Neural progenitor cell (in vitro differentiated cells): ENCODE results near the gene ZMIZ2. TPM values are rescaled to one million over a fixed set of nuclear protein-coding genes. Genes with fewer than 3 reads are reported as not detected.

Source experiments
- DNase-seq: peaks from one replicate; pipeline ENCODE4 v3.0.0-alpha.2; 2016; ENCODE audit warnings: low spot score
- H2AFZ ChIP-seq: fragments of 200-600 bp; sonication (generic); replicated peaks from 2 replicates; pipeline ENCODE4 v1.6.1; 2016; ENCODE audit warnings: antibody characterized with exemption
- H3F3A ChIP-seq: fragments of 200-600 bp; sonication (generic); 2 replicates; pipeline ENCODE4 v1.6.1; 2016; ENCODE audit warnings: antibody characterized with exemption, low read depth
- H3K27ac ChIP-seq: fragments of 200-600 bp; sonication (generic); 2 replicates; pipeline ENCODE4 v1.5.1; 2016; ENCODE audit warnings: mild to moderate bottlenecking
- H3K27me3 ChIP-seq: fragments of 200-600 bp; sonication (generic); 2 replicates; pipeline ENCODE4 v1.6.1; 2016; ENCODE audit warnings: mild to moderate bottlenecking, moderate library complexity
- H3K36me3 ChIP-seq: fragments of 200-600 bp; sonication (generic); 2 replicates; pipeline ENCODE4 v1.5.1; 2016
- H3K4me1 ChIP-seq: fragments of 200-600 bp; sonication (generic); 2 replicates; pipeline ENCODE4 v1.6.1; 2016; ENCODE audit warnings: mixed run types
- H3K4me2 ChIP-seq: fragments of 200-600 bp; sonication (generic); 2 replicates; pipeline ENCODE4 v1.6.1; 2016
- H3K4me3 ChIP-seq: fragments of 200-600 bp; sonication (generic); 2 replicates; pipeline ENCODE4 v1.5.1; 2016
- H3K79me2 ChIP-seq: fragments of 200-600 bp; sonication (generic); 2 replicates; pipeline ENCODE4 v1.6.1; 2016; ENCODE audit warnings: low read depth
- H3K9ac ChIP-seq: fragments of 200-600 bp; sonication (generic); 2 replicates; pipeline ENCODE4 v1.6.1; 2016
- H3K9me3 ChIP-seq: fragments of 200-600 bp; sonication (generic); 2 replicates; pipeline ENCODE4 v1.5.1; 2016; ENCODE audit warnings: low read depth
- H4K20me1 ChIP-seq: fragments of 200-600 bp; sonication (generic); 2 replicates; pipeline ENCODE4 v1.6.1; 2016; ENCODE audit warnings: low read depth
- H3K27ac Mint-ChIP-seq: 3 replicates; pipeline ENCODE4 v1.8.0; 2021; ENCODE audit warnings: mixed read lengths
- H3K27me3 Mint-ChIP-seq: 2 replicates; pipeline ENCODE4 v1.8.0; 2022; ENCODE audit warnings: low read depth, mild to moderate bottlenecking, inconsistent platforms, moderate library complexity, mixed read lengths; ENCODE audit not compliant: insufficient read depth
- H3K36me3 Mint-ChIP-seq: 3 replicates; pipeline ENCODE4 v1.8.0; 2021; ENCODE audit warnings: mixed read lengths
- H3K4me1 Mint-ChIP-seq: 3 replicates; pipeline ENCODE4 v1.8.0; 2021; ENCODE audit warnings: mixed read lengths
- H3K4me3 Mint-ChIP-seq: 3 replicates; pipeline ENCODE4 v1.8.0; 2021; ENCODE audit warnings: mild to moderate bottlenecking, moderate library complexity, mixed read lengths
- H3K9me3 Mint-ChIP-seq: 3 replicates; pipeline ENCODE4 v1.8.0; 2020; ENCODE audit warnings: mixed read lengths
- EZH2 ChIP-seq: fragments of 200-600 bp; sonication (generic); IDR thresholded peaks from 2 replicates; pipeline ENCODE4 v1.6.1; 2017; ENCODE audit warnings: antibody characterized with exemption, mild to moderate bottlenecking, moderate library complexity
- EZH2phosphoT487 ChIP-seq: fragments of 200-600 bp; sonication (generic); IDR thresholded peaks from 2 replicates; pipeline ENCODE4 v1.6.1; 2017; ENCODE audit warnings: antibody characterized with exemption
- total RNA-seq: library from RNA; depleted of rRNA; stranded (reverse); fragments of >200 nt; gene quantifications from 2 replicates; pipeline ENCODE4 v1.2.3, GENCODE V29; 2015; ENCODE audit warnings: low replicate concordance
- TF ChIP-seq, protein P1 (sequence below): fragments of 200-600 bp; sonication (generic); IDR thresholded peaks from 2 replicates; pipeline ENCODE4 v1.5.1; 2017; ENCODE audit warnings: antibody characterized with exemption, mild to moderate bottlenecking

The ZMIZ2 gene
- total RNA-seq, 1 donor from 2014 or later: 7.6 TPM

DNA sequence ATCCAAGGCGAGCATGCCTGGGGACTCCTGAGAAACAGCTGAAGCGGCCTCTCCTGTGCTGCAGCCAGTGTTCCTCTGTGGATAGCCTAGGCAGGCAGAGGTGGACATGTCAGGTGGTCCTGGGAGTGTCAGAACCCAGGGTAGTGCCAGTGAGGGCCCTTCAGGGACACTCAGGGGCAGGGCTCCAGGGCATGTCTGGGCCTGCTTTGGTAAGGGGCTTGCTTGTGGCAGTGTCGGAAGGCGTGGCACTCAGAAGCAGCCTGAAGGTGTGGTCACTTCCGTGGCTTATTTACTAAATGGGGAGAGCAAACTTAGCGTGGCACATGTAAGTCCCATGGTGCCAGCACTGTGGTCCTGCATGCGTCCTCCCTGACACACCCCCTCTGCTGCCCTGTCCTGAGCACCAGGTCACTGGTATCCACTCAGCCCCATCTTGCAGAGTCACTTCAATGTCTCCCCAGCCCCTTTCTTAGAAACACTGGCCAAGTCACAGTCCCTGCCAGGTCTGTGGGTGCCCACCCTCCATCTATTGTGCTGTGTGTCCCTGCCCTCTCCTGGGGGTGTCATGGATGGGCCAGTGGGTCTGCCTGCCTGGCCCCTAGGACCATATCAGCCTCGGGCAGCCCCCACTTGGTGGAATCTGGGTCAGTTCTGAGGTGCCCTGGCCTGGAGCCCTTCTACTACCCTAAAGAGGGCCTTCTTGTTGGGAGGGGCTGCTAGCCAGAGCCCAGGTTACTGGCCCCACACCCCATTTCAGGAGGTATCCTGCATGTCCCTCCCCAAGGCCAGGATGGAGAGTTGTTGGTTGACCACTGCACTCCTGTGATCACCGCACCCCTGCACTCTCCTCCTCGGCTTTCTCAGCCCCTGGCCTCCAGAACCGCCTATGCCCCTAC is 6.4 kb downstream of the ZMIZ2 start:
- Histone ChIP-seq H3K4me3 (no peak overlapping the region), H3F3A (no peaks in the 10 kb centered on the region), H3K4me2 (no peak overlapping the region), H3K9ac (peak overlapping the region; percentile 42), H3K36me3 (no peaks in the 10 kb centered on the region), H3K79me2 (peaks cover 51% of the 10 kb centered on the region), H3K4me1 (no peaks in the 10 kb centered on the region), H3K9me3 (no peaks in the 10 kb centered on the region), H3K27ac (no peak overlapping the region), H4K20me1 (peaks cover 31% of the 10 kb centered on the region), H2AFZ (no peak overlapping the region), H3K27me3 (no peaks in the 10 kb centered on the region)
- H3K9me3 Mint-ChIP-seq: no peaks in the 10 kb centered on the region
- TF ChIP-seq EZH2phosphoT487 (no peak), EZH2 (no peak)
- TF ChIP-seq, protein P1, sequence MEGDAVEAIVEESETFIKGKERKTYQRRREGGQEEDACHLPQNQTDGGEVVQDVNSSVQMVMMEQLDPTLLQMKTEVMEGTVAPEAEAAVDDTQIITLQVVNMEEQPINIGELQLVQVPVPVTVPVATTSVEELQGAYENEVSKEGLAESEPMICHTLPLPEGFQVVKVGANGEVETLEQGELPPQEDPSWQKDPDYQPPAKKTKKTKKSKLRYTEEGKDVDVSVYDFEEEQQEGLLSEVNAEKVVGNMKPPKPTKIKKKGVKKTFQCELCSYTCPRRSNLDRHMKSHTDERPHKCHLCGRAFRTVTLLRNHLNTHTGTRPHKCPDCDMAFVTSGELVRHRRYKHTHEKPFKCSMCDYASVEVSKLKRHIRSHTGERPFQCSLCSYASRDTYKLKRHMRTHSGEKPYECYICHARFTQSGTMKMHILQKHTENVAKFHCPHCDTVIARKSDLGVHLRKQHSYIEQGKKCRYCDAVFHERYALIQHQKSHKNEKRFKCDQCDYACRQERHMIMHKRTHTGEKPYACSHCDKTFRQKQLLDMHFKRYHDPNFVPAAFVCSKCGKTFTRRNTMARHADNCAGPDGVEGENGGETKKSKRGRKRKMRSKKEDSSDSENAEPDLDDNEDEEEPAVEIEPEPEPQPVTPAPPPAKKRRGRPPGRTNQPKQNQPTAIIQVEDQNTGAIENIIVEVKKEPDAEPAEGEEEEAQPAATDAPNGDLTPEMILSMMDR: no peak
- H3K27ac Mint-ChIP-seq: no peak overlapping the region
- peaks cover 12% of the 10 kb centered on the region for H3K4me1 Mint-ChIP-seq
- no peak overlapping the region for H3K4me3 Mint-ChIP-seq
- H3K27me3 Mint-ChIP-seq: no peaks in the 10 kb centered on the region
- peaks cover 8% of the 10 kb centered on the region for H3K36me3 Mint-ChIP-seq
- no peak for DNase-seq

DNA sequence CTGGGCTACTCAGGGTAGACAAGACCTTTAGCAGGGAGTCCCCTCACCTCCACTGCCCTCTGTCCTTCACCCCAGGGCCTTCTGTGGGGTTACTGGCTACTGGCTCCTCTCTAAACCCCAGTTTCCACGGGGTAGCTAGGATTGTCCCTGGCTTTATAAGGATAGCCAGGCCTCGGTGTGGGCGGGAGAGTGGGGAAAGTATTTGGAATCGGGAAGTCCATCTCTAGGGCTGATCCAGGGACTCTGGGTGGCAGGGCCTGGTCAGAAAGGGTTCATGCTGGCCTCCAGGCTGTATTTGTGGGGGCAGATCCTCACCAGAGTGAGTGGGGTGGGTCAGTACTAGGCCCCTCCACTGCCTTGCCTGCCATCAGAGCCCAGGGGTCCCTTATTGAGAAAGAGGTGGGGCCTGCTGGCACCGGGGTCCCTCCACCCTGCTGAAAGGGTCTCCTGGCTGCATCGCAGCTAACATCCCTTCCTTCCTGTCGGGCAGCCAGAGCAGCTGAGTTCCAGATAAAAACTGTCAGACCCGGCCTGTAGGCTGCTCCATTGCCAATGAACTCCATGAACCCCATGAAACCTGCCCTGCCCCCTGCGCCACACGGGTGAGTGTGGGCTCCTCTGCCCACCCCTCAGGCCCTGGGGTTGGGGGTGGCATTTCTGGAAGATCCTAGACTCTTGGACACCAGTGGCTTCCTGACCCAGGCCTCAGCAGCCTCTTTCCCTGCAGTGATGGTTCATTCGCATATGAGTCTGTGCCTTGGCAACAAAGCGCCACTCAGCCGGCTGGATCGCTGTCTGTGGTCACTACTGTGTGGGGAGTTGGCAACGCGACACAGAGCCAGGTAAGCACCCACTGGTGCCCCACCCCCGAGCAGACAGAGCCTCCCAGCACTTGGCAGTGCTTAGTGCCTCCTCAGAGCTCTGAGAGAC is 7.3 kb downstream of the ZMIZ2 start:
- Mint-ChIP-seq H3K27me3 (no peaks in the 10 kb centered on the region), H3K27ac (no peak overlapping the region), H3K4me3 (no peak overlapping the region), H3K36me3 (peaks cover 3% of the 10 kb centered on the region), H3K4me1 (peaks cover 4% of the 10 kb centered on the region), H3K9me3 (no peaks in the 10 kb centered on the region)
- peaks cover 42% of the 10 kb centered on the region for H3K79me2 ChIP-seq
- H2AFZ ChIP-seq: no peak overlapping the region
- no peaks in the 10 kb centered on the region for H3K4me1 ChIP-seq
- no peak for DNase-seq
- no peaks in the 10 kb centered on the region for H3F3A ChIP-seq
- H3K36me3 ChIP-seq: no peaks in the 10 kb centered on the region
- TF ChIP-seq EZH2 (no peak), EZH2phosphoT487 (no peak)
- TF ChIP-seq, protein P1: no peak
- H3K4me2 ChIP-seq: no peak overlapping the region
- peak overlapping the region; percentile 42 for H3K9ac ChIP-seq
- no peaks in the 10 kb centered on the region for H3K9me3 ChIP-seq
- peaks cover 21% of the 10 kb centered on the region for H4K20me1 ChIP-seq
- no peak overlapping the region for H3K4me3 ChIP-seq
- no peak overlapping the region for H3K27ac ChIP-seq
- H3K27me3 ChIP-seq: no peaks in the 10 kb centered on the region

DNA sequence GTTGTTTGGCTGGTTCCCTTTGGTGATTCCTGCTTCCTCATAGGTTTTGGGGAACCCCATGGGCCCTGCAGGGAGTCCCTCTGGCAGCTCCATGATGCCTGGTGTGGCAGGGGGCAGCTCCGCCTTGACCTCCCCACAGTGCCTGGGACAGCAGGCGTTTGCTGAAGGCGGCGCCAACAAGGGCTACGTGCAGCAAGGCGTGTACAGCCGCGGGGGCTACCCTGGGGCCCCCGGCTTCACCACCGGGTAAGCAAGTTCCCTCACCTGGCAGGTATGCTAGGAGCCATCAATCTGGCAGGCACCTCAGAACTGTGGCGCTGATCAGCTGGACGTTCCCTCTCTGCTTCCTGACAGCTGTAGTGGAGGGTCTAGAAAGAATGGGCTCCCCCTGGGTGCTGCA is 8.3 kb downstream of the ZMIZ2 start:
- Histone ChIP-seq H3K4me3 (no peak overlapping the region), H4K20me1 (peaks cover 14% of the 10 kb centered on the region), H3F3A (no peaks in the 10 kb centered on the region), H3K36me3 (no peaks in the 10 kb centered on the region), H3K27me3 (no peaks in the 10 kb centered on the region), H2AFZ (no peak overlapping the region), H3K9me3 (no peaks in the 10 kb centered on the region), H3K79me2 (peaks cover 34% of the 10 kb centered on the region), H3K27ac (no peak overlapping the region), H3K9ac (no peak overlapping the region), H3K4me1 (no peaks in the 10 kb centered on the region), H3K4me2 (no peak overlapping the region)
- Mint-ChIP-seq H3K27ac (no peak overlapping the region), H3K4me1 (no peaks in the 10 kb centered on the region), H3K9me3 (no peaks in the 10 kb centered on the region), H3K4me3 (no peak overlapping the region), H3K36me3 (peaks cover 3% of the 10 kb centered on the region), H3K27me3 (no peaks in the 10 kb centered on the region)
- TF ChIP-seq EZH2phosphoT487 (no peak), EZH2 (no peak)
- TF ChIP-seq, protein P1: no peak
- no peak for DNase-seq
